ENCODE results near the gene UBE2H.

- no peak for TF ChIP-seq CTCF (conservative IDR thresholded peaks at IDR 0.05; ENCODE audit: low read depth, low read length)
- TF ChIP-seq MAZ (IDR thresholded peaks at IDR 0.05; ENCODE audit: borderline replicate concordance, low read depth, low read length) = no peak
Measured at GRCh38 chr7:129804111-129804889, 148.5 kb downstream of the UBE2H start.

Data from IMR-90 (cell line).